NCI-H2171 (cell line): ENCODE results near the gene CELA3B.
"Not testable (repeated sequence)": the region's sequence is repeated elsewhere in the genome, so short reads cannot be mapped to it uniquely, and the experiment has no call there.

Experiments
- DNase-seq: peaks from one replicate; lab custom pipeline; 2025; lab: John Stamatoyannopoulos, UW

The CELA3B gene

DNA sequence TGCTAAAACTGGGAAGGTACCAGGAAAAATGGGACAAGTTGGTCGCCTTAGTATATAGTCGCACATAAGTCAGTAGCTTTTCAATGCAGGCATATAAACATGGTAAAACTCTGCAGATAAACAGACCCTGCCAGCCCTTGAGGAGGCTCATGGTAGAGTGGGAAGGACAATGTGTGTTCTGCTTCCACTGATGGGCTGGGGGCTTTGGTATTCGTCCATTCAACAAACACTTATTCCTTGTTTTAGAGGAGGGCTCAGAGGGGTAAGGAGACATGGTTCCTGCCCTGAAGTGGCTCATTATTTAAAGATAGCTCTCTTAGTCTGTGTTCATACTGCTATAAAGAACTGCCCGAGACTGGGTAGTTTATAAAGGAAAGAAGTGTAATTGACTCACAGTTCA lies 35.9 kb downstream of the CELA3B start:
- DNase-seq = not testable (repeated sequence)

DNA sequence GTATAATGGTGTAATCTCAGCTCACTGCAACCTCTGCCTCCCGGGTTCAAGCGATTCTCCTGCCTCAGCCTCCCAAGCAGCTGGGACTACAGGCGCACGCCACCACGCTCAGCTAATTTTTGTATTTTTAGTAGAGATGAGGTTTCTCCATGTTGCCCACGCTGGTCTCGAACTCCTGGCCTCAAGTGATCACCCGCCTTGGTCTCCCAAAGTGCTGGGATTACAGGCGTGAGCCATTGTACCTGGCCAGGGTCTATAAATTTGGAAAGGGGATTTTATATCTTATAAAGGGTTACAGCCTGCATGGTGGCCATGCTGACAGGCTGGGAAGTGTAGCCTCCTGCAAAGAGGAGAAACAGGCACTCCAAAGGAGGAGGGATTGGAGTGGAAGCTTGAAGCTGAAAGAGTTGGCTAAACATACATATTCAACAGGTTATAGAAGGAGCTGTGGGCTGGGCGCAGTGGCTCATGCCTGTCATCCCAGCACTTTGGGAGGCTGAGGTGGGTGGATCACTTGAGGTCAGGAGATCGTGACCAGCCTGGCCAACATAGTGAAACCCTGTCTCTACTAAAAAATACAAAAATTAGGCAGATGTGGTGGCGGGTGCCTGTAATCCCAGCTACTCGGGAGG lies 37.9 kb downstream of the CELA3B start:
- DNase-seq = not testable (repeated sequence)

DNA sequence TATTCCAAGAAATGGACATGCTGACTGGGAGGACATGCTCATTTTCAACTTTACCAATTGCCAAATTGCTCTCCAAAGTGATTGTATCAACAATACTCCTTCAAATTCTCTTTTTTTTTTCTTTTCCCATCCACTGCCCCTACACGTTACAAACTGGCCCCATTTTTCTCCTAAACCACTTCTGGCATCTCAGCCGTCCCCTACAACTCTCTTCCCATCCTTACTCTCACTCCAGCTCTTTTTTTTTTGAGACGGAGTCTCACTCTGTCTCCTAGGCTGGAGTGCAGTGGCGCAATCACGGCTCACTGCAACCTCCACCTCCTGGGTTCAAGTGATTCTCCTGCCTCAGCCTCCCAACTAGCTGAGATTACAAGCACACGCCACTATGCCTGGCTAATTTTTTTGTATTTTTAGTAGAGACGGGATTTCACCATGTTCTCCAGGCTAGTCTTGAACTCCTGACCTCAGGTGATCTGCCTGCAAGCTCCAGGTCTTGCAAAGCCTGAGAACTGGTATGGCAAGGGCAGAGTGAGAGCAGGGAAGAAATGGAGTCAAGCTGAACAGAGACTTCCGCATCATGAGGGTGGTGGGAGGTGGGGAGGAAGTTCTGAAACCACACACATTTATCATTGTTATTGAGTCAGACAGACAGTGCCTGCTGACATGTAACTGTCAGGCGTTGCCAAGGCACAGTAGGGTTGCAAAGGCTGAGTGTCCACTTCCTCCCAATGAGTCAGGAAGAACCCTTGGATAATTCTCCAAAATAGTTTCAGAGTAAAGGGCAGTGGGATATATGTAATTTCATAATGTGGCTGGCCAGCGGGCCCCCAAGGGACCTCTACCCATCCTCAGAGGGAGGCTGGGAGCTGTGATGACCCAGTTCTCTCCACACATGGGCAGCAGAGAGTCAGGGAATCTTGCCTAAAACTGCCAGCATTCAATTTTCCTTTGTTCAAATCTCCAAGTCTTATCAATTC lies 42.0 kb downstream of the CELA3B start:
- no peak for DNase-seq

DNA sequence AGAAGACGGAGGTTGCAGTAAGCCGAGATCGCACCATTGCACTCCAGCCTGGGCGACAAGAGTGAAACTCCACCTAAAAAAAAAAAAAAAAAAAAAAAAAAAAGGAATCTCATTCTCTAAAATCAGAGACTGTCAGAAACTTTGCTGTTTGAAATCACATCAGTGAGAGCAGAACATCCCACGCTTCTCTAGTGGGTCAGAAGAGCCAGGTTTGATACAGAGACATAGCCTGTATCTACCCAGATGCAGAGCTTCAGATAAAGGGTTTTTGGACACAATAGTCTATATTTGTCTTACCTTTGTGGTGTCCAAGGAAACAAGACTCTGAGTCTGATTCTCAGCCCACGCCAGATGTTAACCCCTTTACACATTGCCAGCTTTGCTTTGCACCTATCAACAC lies 44.2 kb downstream of the CELA3B start:
- no peak for DNase-seq

DNA sequence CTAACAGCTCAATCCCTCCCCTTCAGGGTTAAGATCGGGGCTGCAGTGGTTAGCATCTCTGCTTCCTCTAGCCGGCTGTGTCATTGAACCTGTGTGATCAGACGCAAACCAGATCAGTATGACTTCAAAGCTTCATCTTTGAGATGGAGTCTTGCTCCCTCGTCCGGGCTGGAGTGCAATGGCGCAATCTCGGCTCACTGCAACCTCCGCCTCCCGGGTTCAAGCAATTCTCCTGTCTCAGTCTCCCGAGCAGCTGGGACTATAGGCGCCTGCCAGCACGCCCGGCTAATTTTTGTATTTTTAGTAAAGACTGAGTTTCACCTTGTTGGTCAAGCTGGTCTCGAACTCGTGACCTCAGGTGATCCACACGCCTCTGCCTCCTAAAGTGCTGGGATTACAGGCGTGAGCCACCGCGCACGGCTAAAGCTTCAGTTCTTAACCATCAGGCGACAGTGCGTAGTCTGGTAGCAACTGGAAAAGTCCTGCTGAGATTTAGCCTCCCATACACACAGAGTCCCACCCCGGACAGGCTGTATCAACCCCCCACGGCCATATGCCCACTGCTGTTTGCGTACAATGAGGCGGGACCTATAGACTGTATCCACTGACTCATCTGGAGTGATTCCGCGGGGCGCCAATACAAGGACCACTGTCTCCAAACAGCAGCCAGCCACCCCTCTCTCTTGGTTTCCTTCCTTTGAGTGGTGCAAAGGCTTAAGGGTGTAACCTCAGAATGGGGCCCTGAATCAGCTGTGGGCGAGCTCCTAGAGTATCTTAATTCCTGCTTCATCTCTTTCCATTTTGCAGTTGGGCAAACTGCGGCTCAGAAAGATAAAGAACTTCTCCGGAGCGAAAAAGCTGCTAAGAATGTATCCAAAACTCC lies 47.9 kb downstream of the CELA3B start:
- DNase-seq = peak; percentile 70

DNA sequence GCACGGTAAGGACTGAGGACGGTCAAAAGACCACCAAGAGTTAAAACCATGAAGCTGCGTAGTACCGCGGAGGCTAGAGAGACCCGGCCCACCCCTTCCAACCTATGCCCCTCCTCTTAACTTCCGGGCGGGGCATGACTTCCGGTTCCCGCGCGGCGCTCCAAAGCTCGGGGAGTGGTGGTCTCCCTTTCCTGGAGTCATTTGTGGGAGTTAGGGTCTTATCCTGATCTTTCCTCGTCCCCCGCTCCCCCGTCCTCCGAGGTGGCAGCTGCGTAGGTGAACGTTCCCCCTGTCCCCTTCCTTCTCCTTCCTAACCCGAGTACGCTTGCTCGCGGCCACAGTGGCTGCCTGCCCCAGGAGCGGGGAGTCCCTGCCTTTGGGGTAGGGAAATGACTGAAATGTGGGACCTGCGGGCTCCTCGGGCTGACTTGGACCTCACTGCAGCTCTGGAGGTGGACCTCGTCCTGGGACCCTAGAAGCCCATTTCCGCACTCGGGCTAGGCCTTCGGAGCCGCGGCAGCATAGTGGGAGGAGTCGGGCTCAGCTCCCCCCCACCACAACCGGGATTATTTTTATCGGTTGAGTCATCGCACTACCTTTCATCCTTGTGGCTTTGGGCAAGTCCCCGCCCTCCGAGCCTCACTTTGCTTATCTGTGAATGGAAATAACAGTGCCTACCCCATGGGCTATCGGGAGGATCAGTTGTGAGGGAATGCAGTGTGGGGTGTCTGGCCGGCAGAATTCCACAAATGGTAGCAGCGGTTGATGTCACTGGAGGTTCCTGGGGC lies 48.7 kb downstream of the CELA3B start:
- DNase-seq = peak; percentile 85

DNA sequence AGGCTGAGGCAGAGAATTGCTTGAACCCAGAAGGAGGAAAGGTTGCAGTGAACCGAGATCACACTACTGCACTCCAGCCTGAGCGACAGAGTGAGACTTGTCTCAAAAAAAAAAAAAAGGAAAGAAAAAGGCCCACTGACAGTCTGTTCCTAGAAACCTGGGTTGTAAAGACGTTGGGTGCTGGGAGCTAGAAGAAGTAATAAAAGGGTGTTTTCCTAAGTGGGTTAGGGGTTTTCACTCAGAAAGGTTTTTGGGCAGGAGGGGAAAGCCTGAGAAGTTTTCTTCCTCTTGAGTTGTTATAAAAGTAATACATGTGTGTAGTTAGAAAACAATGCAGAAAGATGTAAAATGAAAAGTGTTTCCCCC lies 50.1 kb downstream of the CELA3B start:
- no peak for DNase-seq

DNA sequence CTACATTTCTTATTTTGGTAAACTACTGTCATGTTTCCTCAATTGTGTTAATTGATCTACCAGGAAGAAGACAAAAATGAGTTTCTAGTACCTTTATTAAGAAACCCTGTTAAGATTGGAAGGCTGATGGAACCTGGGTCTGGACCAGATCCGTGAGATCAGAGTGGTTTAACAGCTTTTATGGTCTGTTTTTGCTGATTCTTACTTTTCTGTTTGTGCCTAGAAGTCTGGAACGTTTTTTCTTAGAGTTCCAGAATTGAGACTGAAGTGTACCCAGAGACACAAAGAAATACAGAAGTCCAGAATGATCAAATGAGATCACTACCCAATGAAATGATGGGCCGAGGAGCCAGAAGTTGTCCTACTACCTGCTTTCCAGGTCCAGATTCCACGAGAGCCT lies 53.2 kb downstream of the CELA3B start:
- DNase-seq = no peak

DNA sequence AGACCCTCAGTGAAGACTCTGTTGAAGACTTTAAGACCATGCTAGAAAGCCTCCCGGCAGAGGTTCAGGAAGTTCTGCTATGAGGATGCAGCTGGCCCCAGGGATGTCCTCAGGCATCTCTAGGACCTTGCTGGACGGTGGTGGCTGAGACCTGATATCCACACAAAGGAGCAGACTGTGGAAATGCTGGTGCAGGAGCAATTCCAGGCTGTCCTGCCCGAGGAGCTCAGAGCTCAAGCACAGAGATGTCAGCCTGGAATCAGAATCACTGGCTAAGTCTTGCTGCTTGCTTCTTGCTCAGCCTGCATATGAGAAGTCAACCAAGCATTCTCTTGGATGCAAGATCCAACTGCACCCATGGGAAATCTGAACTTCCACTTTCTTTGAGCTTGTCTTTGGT lies 53.7 kb downstream of the CELA3B start:
- DNase-seq = no peak

DNA sequence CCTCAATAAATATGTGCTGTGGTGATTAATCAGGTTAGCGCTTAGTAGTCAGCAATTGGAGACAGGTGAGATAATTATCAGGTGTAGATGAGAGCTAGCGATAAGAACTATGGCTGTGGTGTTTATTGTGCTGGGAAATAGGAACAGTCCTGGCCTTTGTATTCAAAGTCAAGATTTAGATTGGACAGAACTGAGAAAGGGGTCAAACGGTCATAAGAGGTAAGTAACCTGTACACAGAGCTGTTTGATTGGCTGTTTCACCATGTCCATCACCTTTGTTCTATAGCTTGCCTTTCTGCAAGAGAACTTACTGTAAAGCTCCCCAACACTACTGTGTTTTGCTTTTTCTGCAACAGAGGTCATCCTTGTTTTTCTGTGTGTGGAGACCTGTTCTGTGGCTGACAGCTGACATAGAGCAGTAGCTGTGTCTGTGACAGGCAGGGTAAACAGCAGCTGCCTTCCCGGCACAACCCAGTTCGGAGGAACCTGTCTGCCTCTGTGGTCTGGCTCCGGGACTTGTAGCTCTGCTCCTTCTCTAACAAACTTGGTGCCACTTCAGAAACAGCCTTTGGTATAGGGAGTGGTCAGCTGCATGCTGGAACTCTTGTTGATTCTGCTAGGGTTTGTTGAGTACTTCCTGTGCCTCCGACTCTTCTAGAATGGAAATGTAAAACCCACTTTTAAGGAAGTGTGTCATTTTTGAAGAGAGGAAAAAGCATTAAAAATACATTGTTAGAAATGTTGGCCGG lies 54.6 kb downstream of the CELA3B start:
- no peak for DNase-seq

DNA sequence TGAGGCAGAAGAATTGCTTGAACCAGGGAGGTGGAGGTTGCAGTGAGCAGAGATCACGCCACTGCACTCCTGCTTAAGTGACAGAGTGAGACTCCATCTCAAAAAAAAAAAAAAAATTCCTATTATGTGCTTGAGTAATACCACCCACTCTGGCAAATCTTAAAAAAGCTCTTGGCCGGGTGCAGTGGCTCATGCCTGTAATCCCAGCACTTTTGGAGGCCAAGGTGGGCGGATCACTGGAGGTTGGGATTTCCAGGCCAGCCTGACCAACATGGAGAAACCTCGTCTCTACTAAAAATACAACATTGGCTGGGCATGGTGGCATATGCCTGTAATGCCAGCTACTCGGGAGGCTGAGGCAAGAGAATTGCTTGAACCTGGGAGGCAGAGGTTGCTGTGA lies 58.0 kb downstream of the CELA3B start:
- DNase-seq = not testable (repeated sequence)

DNA sequence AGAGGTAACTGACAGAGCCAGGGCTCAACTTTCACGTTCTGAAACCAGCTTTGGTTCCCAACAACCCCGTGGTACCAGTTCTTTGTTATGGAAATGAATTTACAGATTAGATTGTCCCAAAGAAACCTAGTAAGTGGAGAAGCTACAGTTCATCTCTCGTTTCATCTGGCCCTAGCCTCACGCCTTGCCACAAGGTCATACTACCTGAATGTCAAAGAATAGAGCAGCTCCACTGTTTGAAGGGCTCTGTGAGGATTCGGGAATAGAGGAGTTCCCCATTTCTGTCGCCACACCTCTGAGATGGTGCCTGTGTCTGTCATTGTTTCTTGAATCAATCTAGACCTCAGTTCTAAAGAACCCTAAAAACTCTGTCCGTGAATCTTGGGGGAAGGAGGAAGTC lies 60.7 kb downstream of the CELA3B start:
- no peak for DNase-seq

DNA sequence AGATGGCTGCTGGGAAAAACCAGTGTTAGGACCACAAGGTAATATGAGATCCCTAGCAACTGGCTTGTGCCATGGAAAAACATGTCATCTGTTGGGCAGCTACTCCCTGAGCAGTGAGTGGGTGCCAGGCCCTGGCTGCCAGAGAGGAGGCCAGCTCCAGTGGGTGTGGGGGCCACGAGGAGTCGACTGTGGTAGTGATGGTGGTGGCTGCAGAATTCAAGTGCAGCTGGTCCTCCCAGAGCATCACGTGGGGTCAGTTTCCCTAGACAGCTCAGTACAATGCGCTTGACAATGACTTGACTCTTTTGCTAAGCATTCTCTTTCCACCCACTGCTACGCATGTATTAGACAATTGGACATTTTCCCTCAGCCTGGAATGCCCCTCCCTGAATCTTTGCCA lies 61.2 kb downstream of the CELA3B start:
- no peak for DNase-seq
